ENCODE data around the gene ZDHHC18.

The ZDHHC18 gene

DNA sequence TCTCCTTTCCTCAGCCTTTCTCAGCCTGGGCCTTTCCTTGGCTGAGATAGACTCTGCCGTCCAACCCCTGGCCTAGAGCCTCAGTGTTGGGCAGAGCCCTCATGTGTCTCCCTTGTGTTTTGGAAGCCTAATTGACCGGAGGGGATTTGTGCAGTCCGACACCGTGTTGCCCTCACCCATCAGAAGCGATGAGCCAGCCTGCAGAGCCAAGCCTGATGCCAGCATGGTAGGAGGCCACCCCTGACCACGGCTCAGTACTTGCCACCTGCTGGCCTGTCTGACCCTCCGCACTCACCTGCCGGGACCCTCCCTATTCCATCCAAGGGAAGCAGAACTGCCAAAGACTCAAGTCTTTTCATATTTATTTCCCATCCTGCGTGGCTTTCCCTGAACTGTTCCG lies 27.1 kb downstream of the ZDHHC18 start:
- H3K4me3 ChIP-seq (ENCODE audit: low read depth, low read length): no peak overlapping the region
- no peak for DNase-seq (ENCODE audit: low read depth)
- TF ChIP-seq, protein P1, sequence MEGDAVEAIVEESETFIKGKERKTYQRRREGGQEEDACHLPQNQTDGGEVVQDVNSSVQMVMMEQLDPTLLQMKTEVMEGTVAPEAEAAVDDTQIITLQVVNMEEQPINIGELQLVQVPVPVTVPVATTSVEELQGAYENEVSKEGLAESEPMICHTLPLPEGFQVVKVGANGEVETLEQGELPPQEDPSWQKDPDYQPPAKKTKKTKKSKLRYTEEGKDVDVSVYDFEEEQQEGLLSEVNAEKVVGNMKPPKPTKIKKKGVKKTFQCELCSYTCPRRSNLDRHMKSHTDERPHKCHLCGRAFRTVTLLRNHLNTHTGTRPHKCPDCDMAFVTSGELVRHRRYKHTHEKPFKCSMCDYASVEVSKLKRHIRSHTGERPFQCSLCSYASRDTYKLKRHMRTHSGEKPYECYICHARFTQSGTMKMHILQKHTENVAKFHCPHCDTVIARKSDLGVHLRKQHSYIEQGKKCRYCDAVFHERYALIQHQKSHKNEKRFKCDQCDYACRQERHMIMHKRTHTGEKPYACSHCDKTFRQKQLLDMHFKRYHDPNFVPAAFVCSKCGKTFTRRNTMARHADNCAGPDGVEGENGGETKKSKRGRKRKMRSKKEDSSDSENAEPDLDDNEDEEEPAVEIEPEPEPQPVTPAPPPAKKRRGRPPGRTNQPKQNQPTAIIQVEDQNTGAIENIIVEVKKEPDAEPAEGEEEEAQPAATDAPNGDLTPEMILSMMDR (conservative IDR thresholded peaks at IDR 0.05; ENCODE audit: low read depth, low read length): no peak

DNA sequence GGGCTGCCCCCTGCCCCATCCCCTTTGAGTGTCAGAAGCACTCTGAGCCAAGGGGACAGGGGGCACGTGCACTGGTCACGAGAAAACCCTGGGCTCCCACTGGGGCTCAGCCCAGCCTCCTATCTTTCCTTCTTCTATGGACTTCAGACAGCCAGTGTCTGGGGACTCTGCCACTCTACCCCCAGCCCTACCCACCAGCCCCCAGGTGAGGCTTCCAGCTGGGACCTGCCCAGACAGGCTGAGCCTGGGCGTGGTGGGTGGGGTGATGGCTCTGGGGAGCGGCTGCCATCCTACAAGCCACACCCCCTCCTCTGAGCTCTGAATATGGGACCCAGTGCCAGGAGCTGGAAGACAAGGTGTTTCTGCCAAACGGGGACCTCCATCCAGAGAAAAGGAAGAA lies 28.4 kb downstream of the ZDHHC18 start:
- no peak for DNase-seq (ENCODE audit: low read depth)
- TF ChIP-seq, protein P1 (conservative IDR thresholded peaks at IDR 0.05; ENCODE audit: low read depth, low read length): no peak
- H3K4me3 ChIP-seq (ENCODE audit: low read depth, low read length): no peak overlapping the region

- DNase-seq (ENCODE audit: low read depth): no peak
- TF ChIP-seq, protein P1 (conservative IDR thresholded peaks at IDR 0.05; ENCODE audit: low read depth, low read length): no peak
- no peak overlapping the region for H3K4me3 ChIP-seq (ENCODE audit: low read depth, low read length)
These were observed 29.1 kb downstream of the ZDHHC18 start for GRCh38 chr1:26855636-26856035.

- TF ChIP-seq, protein P1 (conservative IDR thresholded peaks at IDR 0.05; ENCODE audit: low read depth, low read length): no peak
- H3K4me3 ChIP-seq (ENCODE audit: low read depth, low read length): no peak overlapping the region
- DNase-seq (ENCODE audit: low read depth): no peak
These were observed 29.7 kb downstream of the ZDHHC18 start for GRCh38 chr1:26856181-26856580.

DNA sequence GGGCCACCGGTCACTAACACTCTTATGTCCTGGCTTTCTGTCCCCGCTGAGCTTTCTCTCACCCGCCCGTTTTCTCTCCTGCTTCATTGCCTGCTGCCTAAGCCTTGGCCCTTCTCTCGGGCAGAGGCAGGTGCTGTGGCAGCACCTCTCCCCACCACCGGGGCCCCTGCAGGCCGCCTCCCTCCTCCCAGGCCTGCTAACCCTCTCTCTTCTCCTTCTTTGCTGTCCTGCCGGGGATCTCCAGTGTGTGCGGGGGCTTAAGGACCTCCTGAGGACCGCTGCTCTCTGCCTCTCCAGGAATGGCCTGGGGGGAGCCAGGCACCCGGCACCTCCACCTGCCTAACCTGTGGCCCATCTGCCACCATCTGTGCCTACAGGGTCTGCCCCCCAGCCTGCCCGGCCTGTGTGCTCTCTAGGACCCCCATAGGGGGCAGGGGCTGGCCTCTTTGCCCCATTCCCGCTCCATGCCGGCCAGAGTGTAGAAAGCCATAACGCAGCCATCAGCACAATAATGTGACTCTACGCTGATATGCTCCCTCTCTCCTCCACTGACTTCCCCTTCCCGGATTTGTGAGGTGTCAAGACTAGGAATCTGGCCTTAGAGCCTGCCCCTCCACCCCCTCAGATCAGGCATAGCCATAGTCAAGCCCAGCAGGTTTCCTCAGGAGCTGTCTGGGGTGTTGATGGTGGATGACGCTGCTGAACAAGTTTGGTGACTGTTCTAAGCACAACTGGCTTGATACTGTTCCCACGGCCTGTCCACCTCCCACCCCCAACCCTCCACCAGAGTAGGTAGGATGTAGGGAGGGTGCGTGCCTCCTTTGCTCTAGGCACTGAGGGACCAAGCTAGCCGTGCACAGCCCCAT lies 30.3 kb downstream of the ZDHHC18 start:
- TF ChIP-seq, protein P1 (conservative IDR thresholded peaks at IDR 0.05; ENCODE audit: low read depth, low read length): no peak
- no peak for DNase-seq (ENCODE audit: low read depth)
- no peak overlapping the region for H3K4me3 ChIP-seq (ENCODE audit: low read depth, low read length)

- no peak overlapping the region for H3K4me3 ChIP-seq (ENCODE audit: low read depth, low read length)
- DNase-seq (ENCODE audit: low read depth): no peak
- TF ChIP-seq, protein P1 (conservative IDR thresholded peaks at IDR 0.05; ENCODE audit: low read depth, low read length): no peak
These were observed 31.1 kb downstream of the ZDHHC18 start for GRCh38 chr1:26857473-26858060.
